ENCODE data around the gene CSKMT. TPM values are rescaled to one million over a fixed set of nuclear protein-coding genes. Genes with fewer than 3 reads are reported as not detected.

Gene CSKMT
- total RNA-seq, 1 donor from 2014 or later: 3.2 TPM

DNA sequence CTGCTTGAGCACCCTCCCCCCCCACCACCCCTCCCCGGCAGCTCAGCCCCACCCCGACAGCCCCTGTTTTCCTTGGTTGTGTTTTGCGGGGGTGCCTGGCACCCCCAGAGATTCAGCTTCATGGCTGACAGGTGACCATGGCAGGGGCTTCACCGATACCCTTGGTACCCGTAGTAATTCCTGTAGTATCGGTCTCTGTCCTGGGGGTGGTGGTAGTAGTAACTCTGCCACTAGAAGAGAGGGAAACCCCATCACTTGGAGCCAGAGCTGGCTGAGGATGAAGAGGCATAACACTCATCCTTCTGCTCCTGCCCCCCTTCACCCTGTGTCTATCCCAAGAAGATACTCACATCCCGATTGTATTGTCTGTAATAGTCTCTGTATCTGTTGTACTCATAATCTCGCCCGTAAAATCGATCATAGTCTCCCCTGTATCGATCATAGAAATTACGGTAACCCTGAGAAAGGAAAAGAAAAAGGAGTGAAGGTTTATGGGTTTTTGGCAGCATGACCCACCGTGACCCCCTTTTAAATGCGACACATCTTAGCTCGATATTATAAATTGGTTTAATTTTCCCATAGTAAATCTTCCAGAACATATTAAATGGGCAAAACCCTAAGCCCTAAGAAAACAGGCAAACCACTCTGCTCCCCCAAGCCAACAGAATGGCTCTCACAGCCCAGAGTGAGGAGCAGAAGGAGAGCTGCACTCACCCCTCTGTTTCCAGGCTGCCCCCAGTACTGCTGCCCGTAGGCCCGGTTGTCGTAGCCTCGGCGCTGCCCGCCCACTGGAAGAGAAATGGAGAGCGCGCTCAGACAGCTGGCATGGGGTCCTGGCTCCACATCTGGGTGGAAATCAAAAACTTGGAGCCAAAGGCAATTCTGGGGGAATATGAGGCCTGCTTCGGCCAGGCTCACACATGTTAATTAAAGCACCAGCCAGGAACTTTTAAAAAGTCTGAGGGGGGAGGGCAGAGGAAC is 50.3 kb downstream of the CSKMT start:
- no peak for DNase-seq (ENCODE audit: low read depth)

DNA sequence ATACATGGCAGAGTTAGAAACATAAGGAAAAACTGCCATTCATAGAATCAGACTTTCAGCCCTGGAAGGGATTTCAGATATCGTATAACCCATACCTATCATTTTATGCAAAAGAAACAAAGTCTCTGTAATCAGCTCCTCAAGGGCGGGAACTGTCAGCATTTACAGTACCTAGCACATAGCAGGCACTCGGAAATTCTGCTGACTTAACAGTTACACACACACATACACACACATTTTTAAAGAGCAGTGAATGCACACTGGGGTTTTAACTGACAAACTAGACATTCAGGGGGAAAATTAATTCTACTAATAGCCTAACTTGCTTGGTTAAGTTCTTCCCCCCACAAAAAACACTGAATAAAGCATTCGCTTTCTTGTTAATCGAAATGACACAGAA is 51.1 kb downstream of the CSKMT start:
- DNase-seq (ENCODE audit: low read depth): no peak

DNA sequence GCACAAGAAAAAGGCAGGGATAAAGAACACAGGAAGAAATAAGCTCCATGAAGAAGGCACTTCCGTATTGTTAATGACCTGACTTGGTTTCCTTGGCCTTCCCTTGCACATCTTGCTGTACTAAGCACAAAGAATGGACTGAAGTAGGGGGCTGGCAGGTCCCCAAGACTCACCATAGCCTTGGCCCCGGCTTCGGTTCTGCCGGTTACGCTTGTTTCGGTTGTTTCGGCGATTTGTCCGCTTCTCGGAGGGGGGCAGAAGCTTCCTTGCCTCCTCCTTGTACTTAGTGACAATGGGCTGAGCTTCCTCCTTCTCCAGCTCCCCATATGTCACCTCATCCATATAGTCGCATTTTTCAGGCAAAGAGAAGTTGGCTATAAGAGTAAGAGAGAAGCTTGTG is 51.7 kb downstream of the CSKMT start:
- no peak for DNase-seq (ENCODE audit: low read depth)

Other genes starting within 250 kb of the CSKMT start
- not detected in 2 replicates for gene SCGB1A1, start 246.3 kb upstream of the CSKMT start, total RNA-seq
- gene AHNAK, start 118.5 kb upstream of the CSKMT start, total RNA-seq: 141 and 144 TPM in 2 replicates
- gene EEF1G, start 91.4 kb upstream of the CSKMT start, total RNA-seq: 1,484 and 1,704 TPM in 2 replicates
- 7.5 and 8.1 TPM in 2 replicates for gene TUT1, start 73.8 kb upstream of the CSKMT start, total RNA-seq
- 66.9 and 72.4 TPM in 2 replicates for gene MTA2, start 63.4 kb upstream of the CSKMT start, total RNA-seq
- 11.3 and 17.6 TPM in 2 replicates for gene EML3, start 52.5 kb upstream of the CSKMT start, total RNA-seq
- gene ROM1, start 52.1 kb upstream of the CSKMT start, total RNA-seq: 1.5 and 2.8 TPM in 2 replicates
- gene B3GAT3, start 43.3 kb upstream of the CSKMT start, total RNA-seq: 52.6 and 59.8 TPM in 2 replicates
- gene GANAB, start 18.7 kb upstream of the CSKMT start, total RNA-seq: 168 and 174 TPM in 2 replicates
- 20.6 and 22.4 TPM in 2 replicates for gene INTS5, start 12.0 kb upstream of the CSKMT start, total RNA-seq
- gene C11orf98, start 102 bp upstream of the CSKMT start, total RNA-seq: 32.2 and 40.7 TPM in 2 replicates
- gene UQCC3, start 6.4 kb downstream of the CSKMT start, total RNA-seq: 5.7 and 6.3 TPM in 2 replicates
- 4.5 and 5.0 TPM in 2 replicates for gene LBHD1, start 7.0 kb downstream of the CSKMT start, total RNA-seq
- 123 and 133 TPM in 2 replicates for gene UBXN1, start 13.8 kb downstream of the CSKMT start, total RNA-seq
- 195 and 219 TPM in 2 replicates for gene LRRN4CL, start 24.2 kb downstream of the CSKMT start, total RNA-seq
- gene BSCL2, start 42.1 kb downstream of the CSKMT start, total RNA-seq: 40.8 and 49.8 TPM in 2 replicates
- not detected in 2 replicates for gene GNG3, start 42.4 kb downstream of the CSKMT start, total RNA-seq
- gene HNRNPUL2, start 62.1 kb downstream of the CSKMT start, total RNA-seq: 8.0 and 8.6 TPM in 2 replicates
- gene TTC9C, start 63.2 kb downstream of the CSKMT start, total RNA-seq: 19.7 and 30.9 TPM in 2 replicates
- 6.6 TPM in 2 replicates for gene ZBTB3, start 88.8 kb downstream of the CSKMT start, total RNA-seq
- 67.8 and 69.4 TPM in 2 replicates for gene POLR2G, start 96.3 kb downstream of the CSKMT start, total RNA-seq
- 22.1 and 24.9 TPM in 2 replicates for gene TAF6L, start 106.1 kb downstream of the CSKMT start, total RNA-seq
- 30.9 and 52.2 TPM in 2 replicates for gene TMEM179B, start 122.1 kb downstream of the CSKMT start, total RNA-seq
- gene TMEM223, start 126.7 kb downstream of the CSKMT start, total RNA-seq: 23.9 and 33.4 TPM in 2 replicates
- 44.0 and 48.5 TPM in 2 replicates for gene NXF1, start 140.1 kb downstream of the CSKMT start, total RNA-seq
- 25.1 and 27.4 TPM in 2 replicates for gene STX5, start 166.7 kb downstream of the CSKMT start, total RNA-seq
- gene TEX54, start 167.5 kb downstream of the CSKMT start, total RNA-seq: not detected in 2 replicates
- 37.9 and 48.1 TPM in 2 replicates for gene WDR74, start 174.3 kb downstream of the CSKMT start, total RNA-seq
- gene SLC3A2, start 215.6 kb downstream of the CSKMT start, total RNA-seq: 141 and 195 TPM in 2 replicates

Data from myocyte (in vitro differentiated cells).